Neural progenitor cell (in vitro differentiated cells): ENCODE measurements around the gene CNEP1R1. TPM values are rescaled to one million over a fixed set of nuclear protein-coding genes. Genes with fewer than 3 reads are reported as not detected.

Source experiments
- DNase-seq: peaks from one replicate; pipeline ENCODE4 v3.0.0-alpha.2; 2016; ENCODE audit warnings: low spot score
- H2AFZ ChIP-seq: fragments of 200-600 bp; sonication (generic); replicated peaks from 2 replicates; pipeline ENCODE4 v1.6.1; 2016; ENCODE audit warnings: antibody characterized with exemption
- H3F3A ChIP-seq: fragments of 200-600 bp; sonication (generic); 2 replicates; pipeline ENCODE4 v1.6.1; 2016; ENCODE audit warnings: antibody characterized with exemption, low read depth
- H3K27ac ChIP-seq: fragments of 200-600 bp; sonication (generic); 2 replicates; pipeline ENCODE4 v1.5.1; 2016; ENCODE audit warnings: mild to moderate bottlenecking
- H3K27me3 ChIP-seq: fragments of 200-600 bp; sonication (generic); 2 replicates; pipeline ENCODE4 v1.6.1; 2016; ENCODE audit warnings: mild to moderate bottlenecking, moderate library complexity
- H3K36me3 ChIP-seq: fragments of 200-600 bp; sonication (generic); 2 replicates; pipeline ENCODE4 v1.5.1; 2016
- H3K4me1 ChIP-seq: fragments of 200-600 bp; sonication (generic); 2 replicates; pipeline ENCODE4 v1.6.1; 2016; ENCODE audit warnings: mixed run types
- H3K4me2 ChIP-seq: fragments of 200-600 bp; sonication (generic); 2 replicates; pipeline ENCODE4 v1.6.1; 2016
- H3K4me3 ChIP-seq: fragments of 200-600 bp; sonication (generic); 2 replicates; pipeline ENCODE4 v1.5.1; 2016
- H3K79me2 ChIP-seq: fragments of 200-600 bp; sonication (generic); 2 replicates; pipeline ENCODE4 v1.6.1; 2016; ENCODE audit warnings: low read depth
- H3K9ac ChIP-seq: fragments of 200-600 bp; sonication (generic); 2 replicates; pipeline ENCODE4 v1.6.1; 2016
- H3K9me3 ChIP-seq: fragments of 200-600 bp; sonication (generic); 2 replicates; pipeline ENCODE4 v1.5.1; 2016; ENCODE audit warnings: low read depth
- H4K20me1 ChIP-seq: fragments of 200-600 bp; sonication (generic); 2 replicates; pipeline ENCODE4 v1.6.1; 2016; ENCODE audit warnings: low read depth
- H3K27ac Mint-ChIP-seq: 3 replicates; pipeline ENCODE4 v1.8.0; 2021; ENCODE audit warnings: mixed read lengths
- H3K27me3 Mint-ChIP-seq: 2 replicates; pipeline ENCODE4 v1.8.0; 2022; ENCODE audit warnings: low read depth, mild to moderate bottlenecking, inconsistent platforms, moderate library complexity, mixed read lengths; ENCODE audit not compliant: insufficient read depth
- H3K36me3 Mint-ChIP-seq: 3 replicates; pipeline ENCODE4 v1.8.0; 2021; ENCODE audit warnings: mixed read lengths
- H3K4me1 Mint-ChIP-seq: 3 replicates; pipeline ENCODE4 v1.8.0; 2021; ENCODE audit warnings: mixed read lengths
- H3K4me3 Mint-ChIP-seq: 3 replicates; pipeline ENCODE4 v1.8.0; 2021; ENCODE audit warnings: mild to moderate bottlenecking, moderate library complexity, mixed read lengths
- H3K9me3 Mint-ChIP-seq: 3 replicates; pipeline ENCODE4 v1.8.0; 2020; ENCODE audit warnings: mixed read lengths
- EZH2 ChIP-seq: fragments of 200-600 bp; sonication (generic); IDR thresholded peaks from 2 replicates; pipeline ENCODE4 v1.6.1; 2017; ENCODE audit warnings: antibody characterized with exemption, mild to moderate bottlenecking, moderate library complexity
- EZH2phosphoT487 ChIP-seq: fragments of 200-600 bp; sonication (generic); IDR thresholded peaks from 2 replicates; pipeline ENCODE4 v1.6.1; 2017; ENCODE audit warnings: antibody characterized with exemption
- total RNA-seq: library from RNA; depleted of rRNA; stranded (reverse); fragments of >200 nt; gene quantifications from 2 replicates; pipeline ENCODE4 v1.2.3, GENCODE V29; 2015; ENCODE audit warnings: low replicate concordance
- TF ChIP-seq, protein P1 (sequence below): fragments of 200-600 bp; sonication (generic); IDR thresholded peaks from 2 replicates; pipeline ENCODE4 v1.5.1; 2017; ENCODE audit warnings: antibody characterized with exemption, mild to moderate bottlenecking

CNEP1R1 gene
- total RNA-seq, 1 donor from 2014 or later: 52.7 TPM

DNA sequence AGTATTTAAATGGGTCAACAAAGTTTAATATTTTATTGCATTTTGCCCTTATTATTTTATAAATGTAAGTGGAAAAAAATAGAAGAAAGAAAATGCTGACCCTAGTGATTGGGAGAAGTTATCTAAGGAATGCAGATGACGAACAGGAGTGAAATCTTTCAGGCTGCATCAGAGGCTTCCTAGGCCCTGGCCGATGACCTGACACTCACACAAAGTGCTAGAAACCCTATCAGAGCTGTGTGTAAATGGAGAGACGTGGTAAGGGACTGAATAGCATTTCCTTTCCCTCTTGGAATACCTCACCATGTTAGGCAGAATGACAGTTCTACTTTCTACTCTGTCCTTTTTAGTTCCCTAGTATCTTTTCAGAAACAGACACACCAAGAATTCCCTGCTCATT, 44.9 kb upstream of the CNEP1R1 start:
- Mint-ChIP-seq H3K4me1 (no peaks in the 10 kb centered on the region), H3K27ac (no peak overlapping the region), H3K9me3 (no peaks in the 10 kb centered on the region), H3K4me3 (no peak overlapping the region), H3K27me3 (no peaks in the 10 kb centered on the region), H3K36me3 (no peaks in the 10 kb centered on the region)
- no peaks in the 10 kb centered on the region for H3F3A ChIP-seq
- no peak for DNase-seq
- H3K4me3 ChIP-seq: no peak overlapping the region
- no peak overlapping the region for H3K27ac ChIP-seq
- no peaks in the 10 kb centered on the region for H4K20me1 ChIP-seq
- H3K36me3 ChIP-seq: no peaks in the 10 kb centered on the region
- H2AFZ ChIP-seq: no peak overlapping the region
- TF ChIP-seq EZH2 (no peak), EZH2phosphoT487 (no peak)
- TF ChIP-seq, protein P1, sequence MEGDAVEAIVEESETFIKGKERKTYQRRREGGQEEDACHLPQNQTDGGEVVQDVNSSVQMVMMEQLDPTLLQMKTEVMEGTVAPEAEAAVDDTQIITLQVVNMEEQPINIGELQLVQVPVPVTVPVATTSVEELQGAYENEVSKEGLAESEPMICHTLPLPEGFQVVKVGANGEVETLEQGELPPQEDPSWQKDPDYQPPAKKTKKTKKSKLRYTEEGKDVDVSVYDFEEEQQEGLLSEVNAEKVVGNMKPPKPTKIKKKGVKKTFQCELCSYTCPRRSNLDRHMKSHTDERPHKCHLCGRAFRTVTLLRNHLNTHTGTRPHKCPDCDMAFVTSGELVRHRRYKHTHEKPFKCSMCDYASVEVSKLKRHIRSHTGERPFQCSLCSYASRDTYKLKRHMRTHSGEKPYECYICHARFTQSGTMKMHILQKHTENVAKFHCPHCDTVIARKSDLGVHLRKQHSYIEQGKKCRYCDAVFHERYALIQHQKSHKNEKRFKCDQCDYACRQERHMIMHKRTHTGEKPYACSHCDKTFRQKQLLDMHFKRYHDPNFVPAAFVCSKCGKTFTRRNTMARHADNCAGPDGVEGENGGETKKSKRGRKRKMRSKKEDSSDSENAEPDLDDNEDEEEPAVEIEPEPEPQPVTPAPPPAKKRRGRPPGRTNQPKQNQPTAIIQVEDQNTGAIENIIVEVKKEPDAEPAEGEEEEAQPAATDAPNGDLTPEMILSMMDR: no peak
- no peak overlapping the region for H3K4me2 ChIP-seq
- H3K79me2 ChIP-seq: no peaks in the 10 kb centered on the region
- H3K27me3 ChIP-seq: no peaks in the 10 kb centered on the region
- no peaks in the 10 kb centered on the region for H3K4me1 ChIP-seq
- no peak overlapping the region for H3K9ac ChIP-seq
- H3K9me3 ChIP-seq: no peaks in the 10 kb centered on the region

DNA sequence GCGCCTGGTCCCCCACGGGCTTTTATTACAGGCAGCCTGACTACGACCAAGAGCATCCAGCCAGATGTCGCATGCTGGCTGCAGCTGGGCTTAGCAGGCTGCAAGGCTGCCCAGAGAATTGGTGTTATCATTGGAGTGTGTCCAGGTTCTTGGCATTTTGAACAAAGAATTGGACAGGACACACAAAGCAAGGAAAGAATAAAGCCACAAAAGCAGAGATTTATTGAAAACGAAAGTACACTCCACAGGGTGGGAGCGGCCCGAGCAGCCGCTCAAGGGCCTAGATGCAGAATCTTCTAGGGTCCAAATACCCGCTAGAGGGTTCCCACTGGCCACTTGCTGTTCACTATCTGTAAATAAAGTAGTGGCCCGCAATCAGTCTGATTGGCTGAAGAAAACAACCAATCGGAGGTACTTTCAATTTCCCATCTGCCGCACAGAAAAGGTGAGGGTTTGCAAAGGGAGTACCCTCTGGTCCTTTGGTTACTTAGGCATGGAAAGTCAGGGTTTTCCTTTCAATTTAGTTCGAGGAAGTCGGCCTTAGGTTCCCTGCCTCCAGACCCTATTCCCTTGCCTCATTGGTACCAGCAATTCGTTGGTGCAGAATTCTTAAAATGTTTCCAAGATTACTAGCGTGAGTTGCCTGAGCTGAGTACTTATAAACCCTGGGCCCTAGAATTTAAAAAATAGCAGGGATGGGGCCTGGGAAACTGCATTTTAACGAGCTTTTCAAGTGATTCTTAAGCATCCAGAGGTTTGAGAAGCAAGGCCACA, 38.5 kb upstream of the CNEP1R1 start:
- Histone ChIP-seq H3K36me3 (no peaks in the 10 kb centered on the region), H3K9ac (no peak overlapping the region), H4K20me1 (no peaks in the 10 kb centered on the region), H3K9me3 (no peaks in the 10 kb centered on the region), H3K27me3 (no peaks in the 10 kb centered on the region), H3K4me3 (no peak overlapping the region), H2AFZ (peak overlapping the region; percentile 68), H3K27ac (no peak overlapping the region), H3K79me2 (no peaks in the 10 kb centered on the region), H3K4me2 (no peak overlapping the region), H3K4me1 (no peaks in the 10 kb centered on the region), H3F3A (no peaks in the 10 kb centered on the region)
- DNase-seq: no peak
- Mint-ChIP-seq H3K9me3 (no peaks in the 10 kb centered on the region), H3K36me3 (no peaks in the 10 kb centered on the region), H3K27me3 (no peaks in the 10 kb centered on the region), H3K4me3 (no peak overlapping the region), H3K4me1 (peaks cover 3% of the 10 kb centered on the region), H3K27ac (no peak overlapping the region)
- TF ChIP-seq, protein P1: no peak

- no peak overlapping the region for H3K4me3 ChIP-seq
- Mint-ChIP-seq H3K27me3 (no peaks in the 10 kb centered on the region), H3K9me3 (no peaks in the 10 kb centered on the region), H3K4me1 (peaks cover 3% of the 10 kb centered on the region), H3K4me3 (no peak overlapping the region), H3K27ac (no peak overlapping the region), H3K36me3 (no peaks in the 10 kb centered on the region)
- DNase-seq: no peak
- no peaks in the 10 kb centered on the region for H3K79me2 ChIP-seq
- no peak overlapping the region for H3K27ac ChIP-seq
- no peaks in the 10 kb centered on the region for H3K36me3 ChIP-seq
- no peaks in the 10 kb centered on the region for H3F3A ChIP-seq
- no peak overlapping the region for H2AFZ ChIP-seq
- no peak overlapping the region for H3K4me2 ChIP-seq
- no peaks in the 10 kb centered on the region for H3K4me1 ChIP-seq
- no peak overlapping the region for H3K9ac ChIP-seq
- no peaks in the 10 kb centered on the region for H3K9me3 ChIP-seq
- no peaks in the 10 kb centered on the region for H4K20me1 ChIP-seq
- H3K27me3 ChIP-seq: no peaks in the 10 kb centered on the region
- TF ChIP-seq, protein P1: no peak
- no peak for TF ChIP-seq EZH2phosphoT487
- TF ChIP-seq EZH2: no peak
Observed at GRCh38 chr16:49987381-49987780, 37.6 kb upstream of the CNEP1R1 start.
